Hepatocyte (in vitro differentiated cells): ENCODE measurements around the gene TSPAN32. TPM values are rescaled to one million over a fixed set of nuclear protein-coding genes. Genes with fewer than 3 reads are reported as not detected.

Source experiments
- DNase-seq: peaks from one replicate; pipeline ENCODE4 v3.0.0-alpha.2; 2016; ENCODE audit warnings: low spot score
- H2AFZ ChIP-seq: fragments of 200-600 bp; sonication (generic); 2 replicates; pipeline ENCODE4 v1.6.0; 2016; ENCODE audit warnings: antibody characterized with exemption, mild to moderate bottlenecking
- H3K27ac ChIP-seq: fragments of 200-600 bp; sonication (generic); 2 replicates; pipeline ENCODE4 v1.5.1; 2016; ENCODE audit warnings: mild to moderate bottlenecking
- H3K27me3 ChIP-seq: fragments of 200-600 bp; sonication (generic); 2 replicates; pipeline ENCODE4 v1.6.1; 2016
- H3K36me3 ChIP-seq: fragments of 200-600 bp; sonication (generic); replicated peaks from 2 replicates; pipeline ENCODE4 v1.5.1; 2016; ENCODE audit warnings: low read depth; ENCODE audit not compliant: insufficient read depth
- H3K4me1 ChIP-seq: fragments of 200-600 bp; sonication (generic); 2 replicates; pipeline ENCODE4 v1.5.1; 2016; ENCODE audit warnings: mild to moderate bottlenecking, moderate library complexity; ENCODE audit not compliant: insufficient read depth
- H3K4me2 ChIP-seq: fragments of 200-600 bp; sonication (generic); 2 replicates; pipeline ENCODE4 v1.6.0; 2016
- H3K4me3 ChIP-seq: fragments of 200-600 bp; sonication (generic); 2 replicates; pipeline ENCODE4 v1.5.1; 2016; ENCODE audit warnings: mild to moderate bottlenecking
- H3K79me2 ChIP-seq: fragments of 200-600 bp; sonication (generic); 2 replicates; pipeline ENCODE4 v1.6.0; 2017; ENCODE audit warnings: mild to moderate bottlenecking
- H3K9me2 ChIP-seq: fragments of 200-600 bp; sonication (generic); replicated peaks from 2 replicates; pipeline ENCODE4 v1.6.0; 2017; ENCODE audit warnings: mild to moderate bottlenecking; ENCODE audit not compliant: insufficient read depth
- H3K9me3 ChIP-seq: fragments of 200-600 bp; sonication (generic); 2 replicates; pipeline ENCODE4 v1.5.1; 2016; ENCODE audit warnings: low read depth, mild to moderate bottlenecking
- H4K20me1 ChIP-seq: fragments of 200-600 bp; sonication (generic); 2 replicates; pipeline ENCODE4 v1.6.0; 2016; ENCODE audit warnings: mild to moderate bottlenecking; ENCODE audit not compliant: insufficient read depth, poor library complexity, severe bottlenecking
- EZH2 ChIP-seq: fragments of 200-600 bp; sonication (generic); IDR thresholded peaks from 2 replicates; pipeline ENCODE4 v1.6.1; 2016; ENCODE audit warnings: antibody characterized with exemption, mild to moderate bottlenecking, borderline replicate concordance
- EZH2phosphoT487 ChIP-seq: fragments of 200-600 bp; sonication (generic); IDR thresholded peaks from one replicate; pipeline ENCODE4 v1.6.1; 2018; ENCODE audit warnings: antibody characterized with exemption, mild to moderate bottlenecking, low read depth, moderate library complexity; ENCODE audit not compliant: unreplicated experiment, severe bottlenecking
- WGBS: methylation state at CpG from one replicate; pipeline ENCODE4 v1.1.6; 2016; ENCODE audit warnings: low lambda C conversion rate; ENCODE audit errors: missing lambda C conversion rate; 5-methylcytosine and 5-hydroxymethylcytosine counted together
- polyA plus RNA-seq: library from polyadenylated mRNA; unstranded; fragments of >200 nt; fragmentation: Nextera tagmentation; extraction: Ambion mirVana; gene quantifications from 2 replicates; pipeline ENCODE4 v1.2.1, GENCODE V29; 2016
- total RNA-seq: library from RNA; depleted of rRNA; stranded (reverse); fragments of >200 nt; gene quantifications from 2 replicates; pipeline ENCODE4 v1.2.3, GENCODE V29; 2014
- TF ChIP-seq, protein P1 (sequence below): fragments of 200-600 bp; sonication (generic); IDR thresholded peaks from 2 replicates; pipeline ENCODE4 v1.5.1; 2016; ENCODE audit warnings: antibody characterized with exemption, mild to moderate bottlenecking; ENCODE audit not compliant: poor library complexity

The TSPAN32 gene
- total and polyA plus RNA-seq, 2 experiments from 2014 or later: 1.5 to 4.8 TPM

- Histone ChIP-seq H2AFZ (no peak overlapping the region), H3K79me2 (no peaks in the 10 kb centered on the region), H3K4me3 (no peak overlapping the region), H3K4me2 (peak overlapping the region; percentile 51), H3K27me3 (no peaks in the 10 kb centered on the region), H3K9me3 (no peaks in the 10 kb centered on the region), H3K9me2 (no peaks in the 10 kb centered on the region), H3K27ac (peak overlapping the region; percentile 87), H3K4me1 (peaks cover 37% of the 10 kb centered on the region), H3K36me3 (no peaks in the 10 kb centered on the region), H4K20me1 (no peaks in the 10 kb centered on the region)
- TF ChIP-seq, protein P1, sequence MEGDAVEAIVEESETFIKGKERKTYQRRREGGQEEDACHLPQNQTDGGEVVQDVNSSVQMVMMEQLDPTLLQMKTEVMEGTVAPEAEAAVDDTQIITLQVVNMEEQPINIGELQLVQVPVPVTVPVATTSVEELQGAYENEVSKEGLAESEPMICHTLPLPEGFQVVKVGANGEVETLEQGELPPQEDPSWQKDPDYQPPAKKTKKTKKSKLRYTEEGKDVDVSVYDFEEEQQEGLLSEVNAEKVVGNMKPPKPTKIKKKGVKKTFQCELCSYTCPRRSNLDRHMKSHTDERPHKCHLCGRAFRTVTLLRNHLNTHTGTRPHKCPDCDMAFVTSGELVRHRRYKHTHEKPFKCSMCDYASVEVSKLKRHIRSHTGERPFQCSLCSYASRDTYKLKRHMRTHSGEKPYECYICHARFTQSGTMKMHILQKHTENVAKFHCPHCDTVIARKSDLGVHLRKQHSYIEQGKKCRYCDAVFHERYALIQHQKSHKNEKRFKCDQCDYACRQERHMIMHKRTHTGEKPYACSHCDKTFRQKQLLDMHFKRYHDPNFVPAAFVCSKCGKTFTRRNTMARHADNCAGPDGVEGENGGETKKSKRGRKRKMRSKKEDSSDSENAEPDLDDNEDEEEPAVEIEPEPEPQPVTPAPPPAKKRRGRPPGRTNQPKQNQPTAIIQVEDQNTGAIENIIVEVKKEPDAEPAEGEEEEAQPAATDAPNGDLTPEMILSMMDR: no peak
- TF ChIP-seq EZH2phosphoT487 (no peak), EZH2 (no peak)
- 91% methylated on average over 21 of the region's 23 CpGs for WGBS
- no peak for DNase-seq
Measured at GRCh38 chr11:2307501-2308331, 5.9 kb downstream of the TSPAN32 start.

DNA sequence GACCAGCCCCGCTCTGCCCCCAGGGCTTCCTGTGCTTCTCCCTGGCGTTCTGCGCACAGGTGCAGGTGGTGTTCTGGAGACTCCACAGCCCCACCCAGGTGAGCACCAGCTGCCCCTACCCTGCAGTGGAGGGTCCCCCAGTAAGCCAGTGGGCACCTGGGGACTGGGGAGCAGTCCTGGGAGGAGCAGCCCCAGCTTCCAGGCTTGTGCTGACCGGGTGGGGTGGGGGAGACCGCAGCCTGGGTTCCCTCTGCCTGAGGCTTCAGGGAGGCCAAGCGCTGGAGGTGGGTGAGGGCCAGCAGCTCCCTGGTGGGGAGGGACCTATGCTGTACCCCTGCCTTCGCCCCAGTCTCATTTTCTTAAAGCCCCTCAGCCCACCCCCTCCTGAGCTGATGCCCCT, 6.9 kb downstream of the TSPAN32 start:
- Histone ChIP-seq H3K27me3 (no peaks in the 10 kb centered on the region), H3K79me2 (no peaks in the 10 kb centered on the region), H3K4me1 (peaks cover 27% of the 10 kb centered on the region), H3K27ac (no peak overlapping the region), H4K20me1 (no peaks in the 10 kb centered on the region), H3K4me2 (no peak overlapping the region), H3K4me3 (no peak overlapping the region), H2AFZ (no peak overlapping the region), H3K9me3 (no peaks in the 10 kb centered on the region), H3K9me2 (no peaks in the 10 kb centered on the region), H3K36me3 (no peaks in the 10 kb centered on the region)
- TF ChIP-seq EZH2phosphoT487 (no peak), EZH2 (no peak)
- TF ChIP-seq, protein P1: no peak
- DNase-seq: no peak
- WGBS: 71% methylated on average over 6 of the region's 7 CpGs

GRCh38 chr11:2309251-2310072, 7.6 kb downstream of the TSPAN32 start:
- Histone ChIP-seq H3K27ac (no peak overlapping the region), H3K9me2 (no peaks in the 10 kb centered on the region), H3K27me3 (no peaks in the 10 kb centered on the region), H3K4me3 (no peak overlapping the region), H3K4me2 (no peak overlapping the region), H3K9me3 (no peaks in the 10 kb centered on the region), H3K79me2 (no peaks in the 10 kb centered on the region), H3K36me3 (no peaks in the 10 kb centered on the region), H4K20me1 (no peaks in the 10 kb centered on the region), H3K4me1 (peaks cover 24% of the 10 kb centered on the region), H2AFZ (no peak overlapping the region)
- DNase-seq: no peak
- no peak for TF ChIP-seq EZH2
- TF ChIP-seq, protein P1: no peak
- TF ChIP-seq EZH2phosphoT487: no peak
- WGBS: 79% methylated on average over 17 of the region's 19 CpGs
